ENCODE data around the gene BMF. TPM values are rescaled to one million over a fixed set of nuclear protein-coding genes. Genes with fewer than 3 reads are reported as not detected.

Gene BMF
- total and polyA plus RNA-seq, 2 experiments from 2014 or later, result 15.9 to 41.8 TPM

GRCh38 chr15:40098489-40099261 lies 10.0 kb downstream of the BMF start:
- Histone ChIP-seq H3K27me3 (no peaks in the 10 kb centered on the region), H3K4me2 (peak overlapping the region; percentile 50), H3K9me3 (ENCODE audit: low read depth) (no peaks in the 10 kb centered on the region), H3K27ac (peak overlapping the region; percentile 97), H2AFZ (no peak overlapping the region), H3K4me3 (no peak overlapping the region), H3K79me2 (peaks cover 56% of the 10 kb centered on the region), H3K36me3 (replicated peaks; ENCODE audit: insufficient read depth, low read depth) (no peaks in the 10 kb centered on the region), H3K9me2 (replicated peaks; ENCODE audit: insufficient read depth) (no peaks in the 10 kb centered on the region), H4K20me1 (ENCODE audit: insufficient read depth, poor library complexity, severe bottlenecking) (no peaks in the 10 kb centered on the region), H3K4me1 (ENCODE audit: insufficient read depth) (peaks cover 97% of the 10 kb centered on the region)
- TF ChIP-seq EZH2 (IDR thresholded peaks at IDR 0.05; ENCODE audit: borderline replicate concordance) (no peak), CTCF (IDR thresholded peaks at IDR 0.05; ENCODE audit: poor library complexity) (no peak), EZH2phosphoT487 (IDR thresholded peaks at IDR 0.05; ENCODE audit: low read depth, severe bottlenecking, unreplicated experiment) (no peak)
- 3% methylated on average over 12 of the region's 12 CpGs for WGBS (ENCODE audit: low lambda C conversion rate, missing lambda C conversion rate)
- DNase-seq (ENCODE audit: low spot score), result peak; percentile 97

DNA sequence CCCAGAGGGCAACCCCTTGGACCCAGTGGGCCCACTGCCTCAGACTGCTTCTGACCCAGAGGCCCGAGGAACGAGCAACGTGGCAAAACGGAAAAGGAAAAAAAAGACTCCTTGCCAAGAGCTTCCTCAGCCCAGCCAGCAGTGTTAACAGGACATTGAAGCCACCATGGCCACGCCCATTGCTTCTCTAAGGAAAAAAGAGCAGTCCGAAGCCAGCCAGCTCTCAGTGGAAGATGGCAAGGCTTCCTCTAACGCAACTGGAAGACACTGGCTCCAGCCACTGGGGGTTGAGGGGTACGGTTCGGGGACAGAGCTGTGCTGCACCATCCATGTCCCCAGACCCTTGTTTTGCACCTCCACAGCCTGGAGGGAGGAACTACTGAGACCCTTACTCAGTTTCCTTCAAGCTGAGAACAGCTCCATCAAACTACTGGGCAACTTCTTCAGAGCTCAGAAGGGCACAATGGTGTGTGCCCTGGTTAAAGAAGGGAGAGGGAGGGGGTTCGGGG lies 10.7 kb downstream of the BMF start:
- Histone ChIP-seq H3K36me3 (replicated peaks; ENCODE audit: insufficient read depth, low read depth) (no peaks in the 10 kb centered on the region), H3K9me2 (replicated peaks; ENCODE audit: insufficient read depth) (no peaks in the 10 kb centered on the region), H4K20me1 (ENCODE audit: insufficient read depth, poor library complexity, severe bottlenecking) (no peaks in the 10 kb centered on the region), H3K4me1 (ENCODE audit: insufficient read depth) (peaks cover 97% of the 10 kb centered on the region), H3K27me3 (no peaks in the 10 kb centered on the region), H3K79me2 (peaks cover 56% of the 10 kb centered on the region), H3K9me3 (ENCODE audit: low read depth) (no peaks in the 10 kb centered on the region), H3K4me2 (peak overlapping the region; percentile 47), H2AFZ (no peak overlapping the region), H3K4me3 (no peak overlapping the region), H3K27ac (peak overlapping the region; percentile 97)
- DNase-seq (ENCODE audit: low spot score), result no peak
- TF ChIP-seq EZH2 (IDR thresholded peaks at IDR 0.05; ENCODE audit: borderline replicate concordance) (no peak), EZH2phosphoT487 (IDR thresholded peaks at IDR 0.05; ENCODE audit: low read depth, severe bottlenecking, unreplicated experiment) (no peak), CTCF (IDR thresholded peaks at IDR 0.05; ENCODE audit: poor library complexity) (no peak)
- WGBS (ENCODE audit: low lambda C conversion rate, missing lambda C conversion rate), result 58% methylated on average over 10 of the region's 10 CpGs

- TF ChIP-seq EZH2 (IDR thresholded peaks at IDR 0.05; ENCODE audit: borderline replicate concordance) (no peak), CTCF (IDR thresholded peaks at IDR 0.05; ENCODE audit: poor library complexity) (no peak), EZH2phosphoT487 (IDR thresholded peaks at IDR 0.05; ENCODE audit: low read depth, severe bottlenecking, unreplicated experiment) (no peak)
- DNase-seq (ENCODE audit: low spot score), result no peak
- Histone ChIP-seq H3K4me2 (peak overlapping the region; percentile 47), H3K27ac (peak overlapping the region; percentile 97), H3K4me1 (ENCODE audit: insufficient read depth) (peaks cover 96% of the 10 kb centered on the region), H3K9me3 (ENCODE audit: low read depth) (no peaks in the 10 kb centered on the region), H3K36me3 (replicated peaks; ENCODE audit: insufficient read depth, low read depth) (no peaks in the 10 kb centered on the region), H3K4me3 (no peak overlapping the region), H3K9me2 (replicated peaks; ENCODE audit: insufficient read depth) (no peaks in the 10 kb centered on the region), H4K20me1 (ENCODE audit: insufficient read depth, poor library complexity, severe bottlenecking) (no peaks in the 10 kb centered on the region), H2AFZ (no peak overlapping the region), H3K27me3 (no peaks in the 10 kb centered on the region), H3K79me2 (peaks cover 54% of the 10 kb centered on the region)
- WGBS (ENCODE audit: low lambda C conversion rate, missing lambda C conversion rate), result 73% methylated on average over 10 of the region's 10 CpGs
Observed at GRCh38 chr15:40097096-40097967, 11.3 kb downstream of the BMF start.

Measured in hepatocyte (in vitro differentiated cells).